Measurements from ENCODE around the gene CCDC117.

GRCh38 chr22:28728002-28728401 lies 44.5 kb upstream of the CCDC117 start:
- TF ChIP-seq, protein P1, sequence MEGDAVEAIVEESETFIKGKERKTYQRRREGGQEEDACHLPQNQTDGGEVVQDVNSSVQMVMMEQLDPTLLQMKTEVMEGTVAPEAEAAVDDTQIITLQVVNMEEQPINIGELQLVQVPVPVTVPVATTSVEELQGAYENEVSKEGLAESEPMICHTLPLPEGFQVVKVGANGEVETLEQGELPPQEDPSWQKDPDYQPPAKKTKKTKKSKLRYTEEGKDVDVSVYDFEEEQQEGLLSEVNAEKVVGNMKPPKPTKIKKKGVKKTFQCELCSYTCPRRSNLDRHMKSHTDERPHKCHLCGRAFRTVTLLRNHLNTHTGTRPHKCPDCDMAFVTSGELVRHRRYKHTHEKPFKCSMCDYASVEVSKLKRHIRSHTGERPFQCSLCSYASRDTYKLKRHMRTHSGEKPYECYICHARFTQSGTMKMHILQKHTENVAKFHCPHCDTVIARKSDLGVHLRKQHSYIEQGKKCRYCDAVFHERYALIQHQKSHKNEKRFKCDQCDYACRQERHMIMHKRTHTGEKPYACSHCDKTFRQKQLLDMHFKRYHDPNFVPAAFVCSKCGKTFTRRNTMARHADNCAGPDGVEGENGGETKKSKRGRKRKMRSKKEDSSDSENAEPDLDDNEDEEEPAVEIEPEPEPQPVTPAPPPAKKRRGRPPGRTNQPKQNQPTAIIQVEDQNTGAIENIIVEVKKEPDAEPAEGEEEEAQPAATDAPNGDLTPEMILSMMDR (conservative IDR thresholded peaks at IDR 0.05; ENCODE audit: low read length) = no peak
- no peak for TF ChIP-seq EZH2phosphoT487 (IDR thresholded peaks at IDR 0.05; ENCODE audit: borderline replicate concordance)
